Measurements from ENCODE around the gene SNAI1.
A peak's percentile ranks its signal among the peaks of the same experiment; 100 is the strongest.
"Not testable (repeated sequence)": the region's sequence is repeated elsewhere in the genome, so short reads cannot be mapped to it uniquely, and the experiment has no call there.

Gene SNAI1

GRCh38 chr20:49982346-49983122 is at the start of gene SNAI1:
Gene SNAI1 (plus strand): TSS chr20:49982980. CDS start chr20:49983060, 80 bp downstream.
- peak; percentile 53 to 68 (median 68) for DNase-seq (ENCODE audit: low read depth in 3 of 3, low spot score in 1 of 3)

- no peak for DNase-seq (ENCODE audit: low read depth in 3 of 3, low spot score in 1 of 3)
Observed at GRCh38 chr20:49935746-49936152, 47.0 kb upstream of the SNAI1 start.

GRCh38 chr20:49936153-49937026 is 46.4 kb upstream of the SNAI1 start, which contains the start of gene RNF114:
Gene RNF114 (plus strand): TSS chr20:49936397. CDS start chr20:49936413, 16 bp downstream.
- DNase-seq (ENCODE audit: low read depth in 3 of 3, low spot score in 1 of 3), result peak; percentile 77 to 92 (median 86)

GRCh38 chr20:49937027-49937929 is 45.5 kb upstream of the SNAI1 start:
- DNase-seq (ENCODE audit: low read depth in 3 of 3, low spot score in 1 of 3), result no peak

- DNase-seq (ENCODE audit: low read depth in 3 of 3, low spot score in 1 of 3), result no peak
Observed at GRCh38 chr20:49938173-49939163, 44.3 kb upstream of the SNAI1 start.

GRCh38 chr20:49941456-49941855 is 41.3 kb upstream of the SNAI1 start:
- DNase-seq (ENCODE audit: low read depth in 3 of 3, low spot score in 1 of 3), result no peak

GRCh38 chr20:49942303-49942702 is 40.5 kb upstream of the SNAI1 start:
- DNase-seq (ENCODE audit: low read depth in 3 of 3, low spot score in 1 of 3), result no peak

GRCh38 chr20:49942942-49943341 is 39.8 kb upstream of the SNAI1 start:
- no peak for DNase-seq (ENCODE audit: low read depth in 3 of 3, low spot score in 1 of 3)

- DNase-seq (ENCODE audit: low read depth in 3 of 3, low spot score in 1 of 3), result no peak
Observed at GRCh38 chr20:49945306-49945700, 37.5 kb upstream of the SNAI1 start.

- no peak for DNase-seq (ENCODE audit: low read depth in 3 of 3, low spot score in 1 of 3)
Observed at GRCh38 chr20:49945701-49946477, 36.9 kb upstream of the SNAI1 start.

- DNase-seq (ENCODE audit: low read depth in 3 of 3, low spot score in 1 of 3), result no peak
Observed at GRCh38 chr20:49948178-49948577, 34.6 kb upstream of the SNAI1 start.

GRCh38 chr20:49948809-49949507 is 33.8 kb upstream of the SNAI1 start:
- no peak for DNase-seq (ENCODE audit: low read depth in 3 of 3, low spot score in 1 of 3)

- no peak for DNase-seq (ENCODE audit: low read depth in 3 of 3, low spot score in 1 of 3)
Observed at GRCh38 chr20:49951151-49951550, 31.6 kb upstream of the SNAI1 start.

GRCh38 chr20:49955167-49955566 is 27.6 kb upstream of the SNAI1 start:
- DNase-seq (ENCODE audit: low read depth in 3 of 3, low spot score in 1 of 3), result no peak

- not testable (repeated sequence) for DNase-seq (ENCODE audit: low read depth in 3 of 3, low spot score in 1 of 3)
Observed at GRCh38 chr20:49955830-49956396, 26.9 kb upstream of the SNAI1 start.

GRCh38 chr20:49956689-49957088 is 26.1 kb upstream of the SNAI1 start:
- DNase-seq (ENCODE audit: low read depth in 3 of 3, low spot score in 1 of 3), result no peak

GRCh38 chr20:49957089-49957938 is 25.5 kb upstream of the SNAI1 start:
- DNase-seq (ENCODE audit: low read depth in 3 of 3, low spot score in 1 of 3), result not testable (repeated sequence)
